ENCODE results near the gene A2M.

GRCh38 chr12:9090220-9090619, 25.5 kb downstream of the A2M start:
- TF ChIP-seq EZH2phosphoT487 (IDR thresholded peaks at IDR 0.05; ENCODE audit: borderline replicate concordance, low read length) (no peak), CTCF (conservative IDR thresholded peaks at IDR 0.05; ENCODE audit: low read depth, low read length) (no peak)

Data from PC-3 (cell line).